Activated naive CD4-positive, alpha-beta T cell treated with anti-CD3 and anti-CD28 coated beads for 36 hours (primary cell): ENCODE measurements around the gene CYB5D1. TPM values are rescaled to one million over a fixed set of nuclear protein-coding genes. Genes with fewer than 3 reads are reported as not detected.

Experiments
- CTCF ChIA-PET: fragments of 350-600 bp; sonication (Branson Sonifier 250); formaldehyde crosslinking; loops from one replicate; lab custom pipeline; 2021; ENCODE audit warnings: antibody characterized with exemption; lab: Charles Lee
- DNase-seq: peaks from one replicate; pipeline ENCODE4 v3.0.0-alpha.2; 2020
- H3K27ac Mint-ChIP-seq: one replicate; pipeline ENCODE4 v1.8.0; 2021; ENCODE audit warnings: mild to moderate bottlenecking, mixed read lengths
- H3K27me3 Mint-ChIP-seq: one replicate; pipeline ENCODE4 v1.8.0; 2021; ENCODE audit warnings: low read depth, mixed read lengths
- H3K36me3 Mint-ChIP-seq: one replicate; pipeline ENCODE4 v1.8.0; 2021; ENCODE audit warnings: low read depth, mixed read lengths
- H3K4me1 Mint-ChIP-seq: one replicate; pipeline ENCODE4 v1.8.0; 2021; ENCODE audit warnings: low read depth, mixed read lengths
- H3K4me3 Mint-ChIP-seq: one replicate; pipeline ENCODE4 v1.8.0; 2021; ENCODE audit warnings: mild to moderate bottlenecking, moderate library complexity, mixed read lengths
- H3K9me3 Mint-ChIP-seq: one replicate; pipeline ENCODE4 v1.8.0; 2021; ENCODE audit warnings: mixed read lengths
- intact Hi-C: fragments of 100-400 bp; cut with micrococcal nuclease; formaldehyde crosslinking; loops from one replicate; pipeline ENCODE4 v1.15.1; 2023
- total RNA-seq, 2 experiments: library from RNA; stranded (reverse); gene quantifications; one replicate each; pipeline ENCODE4 v1.2.3, GENCODE V29; 2021

The CYB5D1 gene
- total RNA-seq, 2 experiments from 2014 or later = 6.1 to 6.5 TPM

DNA sequence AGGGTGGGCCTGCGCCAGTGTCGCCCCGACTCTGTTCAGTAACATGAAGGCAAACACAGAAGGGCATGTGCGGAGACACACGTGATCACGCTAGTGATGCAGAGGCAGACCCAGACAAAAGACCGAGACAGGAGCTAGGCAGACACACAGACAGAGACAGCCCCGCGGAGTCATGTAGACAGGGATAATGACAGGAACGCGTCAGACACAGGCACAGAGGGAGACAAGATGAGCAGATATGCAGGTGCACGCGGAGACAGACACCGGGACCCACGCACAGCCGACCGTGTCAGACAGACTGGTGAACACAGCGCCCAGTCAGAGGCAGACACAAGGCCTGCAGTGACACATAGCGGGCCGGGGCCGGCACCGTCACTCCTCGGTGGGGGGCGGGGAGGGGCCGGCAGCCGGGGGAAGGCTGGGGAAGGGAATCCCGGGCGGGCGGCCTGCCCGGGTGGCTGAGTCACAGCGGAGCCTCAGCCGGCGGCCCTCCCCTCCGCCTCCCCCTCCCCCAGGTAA, 16.3 kb upstream of the CYB5D1 start:
- Mint-ChIP-seq H3K4me3 (peak overlapping the region; percentile 89), H3K36me3 (peaks cover 9% of the 10 kb centered on the region), H3K27me3 (no peaks in the 10 kb centered on the region), H3K9me3 (no peaks in the 10 kb centered on the region), H3K4me1 (peaks cover 55% of the 10 kb centered on the region), H3K27ac (peak overlapping the region; percentile 99)
- CTCF ChIA-PET = interaction anchor here (0.8 to 2.3 kb wide), 7 partner anchors 10 to 149 kb away, joined by 3 to 9 read pairs (median 4); partner anchors contain the start of gene NAA38
- intact Hi-C loops = loop anchor here (5.0 to 10.0 kb wide), 8 partner anchors 224 to 604 kb away; partner anchors contain the start of genes ACAP1, CTDNEP1, EIF5A and ELP5
- DNase-seq = peak; percentile 95

DNA sequence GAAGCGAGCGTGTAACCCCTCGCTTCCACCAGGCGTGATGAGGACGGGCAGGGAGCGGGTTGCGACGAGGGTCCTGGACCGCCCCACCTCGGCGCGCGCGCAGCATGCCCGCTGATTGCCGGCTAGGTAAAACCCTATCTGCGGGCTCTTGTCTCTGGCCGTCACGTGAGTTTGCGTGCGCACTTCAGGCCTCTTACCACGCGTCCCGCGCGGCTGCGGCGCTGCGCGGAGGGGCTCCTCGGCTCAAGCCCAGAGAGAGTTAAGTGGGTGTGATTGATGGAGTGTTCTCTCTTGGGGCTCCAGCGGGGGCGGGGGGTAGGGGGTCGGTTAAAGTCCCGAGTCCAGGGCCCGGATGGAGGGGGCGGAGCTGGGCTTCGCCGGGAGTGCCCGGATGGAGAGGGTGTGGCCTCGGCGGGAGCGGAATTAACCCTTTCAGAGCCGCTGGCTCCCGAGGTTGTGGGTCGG, 15.9 kb upstream of the CYB5D1 start:
- H3K27ac Mint-ChIP-seq = peak overlapping the region; percentile 99
- CTCF ChIA-PET = interaction anchor here (0.8 to 2.3 kb wide), 4 partner anchors 9 to 148 kb away, joined by 3 to 9 read pairs (median 4); no protein-coding TSS in a partner anchor
- DNase-seq = peak; percentile 84
- intact Hi-C loops = loop anchor here (1.0 to 10.0 kb wide), 17 partner anchors 9 to 605 kb away; partner anchors contain the start of genes ACAP1, ALOXE3, CTC1 and CTDNEP1
- no peaks in the 10 kb centered on the region for H3K9me3 Mint-ChIP-seq
- no peaks in the 10 kb centered on the region for H3K27me3 Mint-ChIP-seq
- peaks cover 11% of the 10 kb centered on the region for H3K36me3 Mint-ChIP-seq
- peak overlapping the region; percentile 89 for H3K4me3 Mint-ChIP-seq
- H3K4me1 Mint-ChIP-seq = peaks cover 55% of the 10 kb centered on the region

DNA sequence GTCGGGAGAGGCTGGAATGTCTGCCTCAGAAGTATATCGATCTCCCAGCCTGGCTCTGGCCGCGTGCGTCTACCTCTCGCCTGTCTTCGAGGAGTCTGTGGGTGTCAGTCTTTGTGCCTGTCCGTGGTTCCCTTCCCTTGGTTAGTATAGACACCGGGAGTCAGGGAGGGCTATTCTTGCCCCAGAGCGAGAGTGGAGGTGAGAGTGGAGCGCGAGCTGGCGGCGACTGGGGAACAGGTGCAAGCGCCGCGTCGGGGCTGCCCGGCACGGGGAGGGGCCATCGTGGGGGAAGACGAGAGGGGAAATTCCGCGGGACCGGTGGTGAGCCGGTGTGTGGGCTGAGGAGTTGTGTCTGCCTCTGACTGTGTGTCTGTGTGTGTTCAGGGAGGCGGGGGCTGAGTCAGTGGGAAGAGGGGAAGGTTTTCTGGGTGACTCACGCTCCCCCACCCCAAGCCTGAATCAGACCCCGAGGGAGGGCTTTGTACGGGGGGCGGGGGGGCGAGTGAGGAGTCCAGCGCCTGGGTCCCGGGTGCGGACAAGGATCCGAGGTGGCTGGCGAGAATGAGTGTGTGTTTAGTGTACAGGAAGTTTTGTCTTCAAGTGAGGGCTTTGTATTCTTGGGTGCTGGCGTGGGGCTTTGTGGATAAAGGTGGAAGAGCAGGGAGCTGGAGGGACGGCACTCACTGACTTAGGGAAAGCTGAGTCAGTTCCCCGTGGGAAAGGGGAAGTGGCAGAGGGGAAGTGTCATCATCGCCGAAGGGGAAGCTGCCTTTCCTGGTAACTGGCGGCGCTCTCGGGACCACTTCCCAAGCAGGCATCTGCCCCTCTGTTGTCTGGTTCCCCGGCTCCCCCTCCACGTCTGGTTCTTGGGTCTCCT, 15.2 kb upstream of the CYB5D1 start:
- H3K4me1 Mint-ChIP-seq = peaks cover 53% of the 10 kb centered on the region
- peak; percentile 96 for DNase-seq
- peaks cover 12% of the 10 kb centered on the region for H3K36me3 Mint-ChIP-seq
- intact Hi-C loops = loop anchor here (1.0 to 10.0 kb wide), 17 partner anchors 9 to 605 kb away; partner anchors contain the start of genes ACAP1, ALOXE3, CTC1 and CTDNEP1
- peak overlapping the region; percentile 89 for H3K4me3 Mint-ChIP-seq
- peak overlapping the region; percentile 99 for H3K27ac Mint-ChIP-seq
- H3K27me3 Mint-ChIP-seq = no peaks in the 10 kb centered on the region
- H3K9me3 Mint-ChIP-seq = no peaks in the 10 kb centered on the region
- CTCF ChIA-PET = interaction anchor here (0.8 to 2.3 kb wide), 4 partner anchors 8 to 148 kb away, joined by 3 to 9 read pairs (median 3); no protein-coding TSS in a partner anchor

DNA sequence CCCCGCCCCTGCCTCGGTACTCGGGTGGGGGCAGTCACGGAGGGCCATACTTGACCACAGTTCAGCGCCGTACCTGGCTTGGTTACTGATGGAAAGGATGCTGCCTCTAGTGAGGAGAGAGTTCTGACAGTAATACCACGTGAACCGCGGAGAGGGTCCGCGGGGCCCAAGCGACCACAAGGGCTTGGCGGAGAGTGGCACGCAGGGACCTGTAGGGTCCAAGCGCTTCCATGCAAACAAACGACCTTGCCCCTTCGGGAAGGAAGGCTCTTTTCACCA, 14.6 kb upstream of the CYB5D1 start:
- H3K4me3 Mint-ChIP-seq = peak overlapping the region; percentile 89
- CTCF ChIA-PET = interaction anchor here (0.8 to 2.3 kb wide), 2 partner anchors 8 to 81 kb away, joined by 3 to 9 read pairs; no protein-coding TSS in a partner anchor
- H3K4me1 Mint-ChIP-seq = peaks cover 53% of the 10 kb centered on the region
- intact Hi-C loops = loop anchor here (2.0 to 10.0 kb wide), 14 partner anchors 156 to 606 kb away; partner anchors contain the start of genes ACAP1, ALOXE3, CTC1 and CTDNEP1
- H3K27ac Mint-ChIP-seq = peak overlapping the region; percentile 99
- DNase-seq = no peak
- peaks cover 13% of the 10 kb centered on the region for H3K36me3 Mint-ChIP-seq
- no peaks in the 10 kb centered on the region for H3K27me3 Mint-ChIP-seq
- no peaks in the 10 kb centered on the region for H3K9me3 Mint-ChIP-seq

DNA sequence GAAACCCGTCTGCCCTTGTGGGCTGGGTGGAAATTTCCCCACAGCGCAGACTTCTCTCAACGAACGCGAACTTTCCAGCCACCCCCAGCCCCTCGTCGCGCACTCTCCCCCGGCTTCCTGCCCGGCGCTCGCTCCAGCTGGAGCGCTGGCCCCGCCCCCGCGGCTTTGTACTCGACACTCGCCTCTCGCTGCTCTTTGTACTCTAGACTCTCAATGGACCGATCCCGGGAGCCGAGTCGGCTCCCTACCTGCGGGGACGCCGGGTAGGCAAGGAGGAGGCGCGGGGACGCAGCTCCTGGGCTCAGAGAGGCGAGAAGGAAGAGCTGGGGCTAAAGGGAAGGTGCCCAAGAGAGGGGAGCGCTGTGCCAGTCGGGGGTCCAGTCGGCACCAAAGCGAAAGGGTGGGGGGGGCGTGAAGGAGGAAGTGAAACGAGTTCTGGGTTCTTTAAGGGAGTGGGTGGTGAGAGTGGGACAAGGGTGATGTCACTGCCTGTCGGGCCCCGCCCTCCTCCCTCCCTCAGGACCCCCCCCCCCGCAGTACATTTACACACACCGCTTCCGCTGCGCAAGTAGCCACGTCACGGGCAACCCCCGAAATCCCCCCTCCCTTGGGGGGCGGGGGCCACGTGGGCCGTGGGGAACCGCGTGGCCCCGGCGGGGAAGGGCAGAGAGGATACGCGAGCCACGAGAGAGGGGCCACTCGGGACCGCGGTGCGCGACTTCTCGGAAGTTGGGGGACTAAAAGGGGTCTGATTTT, 14.1 kb upstream of the CYB5D1 start:
- Mint-ChIP-seq H3K27ac (peak overlapping the region; percentile 99), H3K4me1 (peaks cover 52% of the 10 kb centered on the region), H3K9me3 (no peaks in the 10 kb centered on the region), H3K36me3 (peaks cover 13% of the 10 kb centered on the region), H3K27me3 (no peaks in the 10 kb centered on the region), H3K4me3 (peak overlapping the region; percentile 89)
- intact Hi-C loops = loop anchor here (1.0 to 10.0 kb wide), 17 partner anchors 8 to 606 kb away; partner anchors contain the start of genes ACAP1, ALOXE3, CTC1 and CTDNEP1
- CTCF ChIA-PET = interaction anchor here (0.7 to 2.3 kb wide), 2 partner anchors 7 to 9 kb away, joined by 3 to 9 read pairs; no protein-coding TSS in a partner anchor
- DNase-seq = peak; percentile 87

DNA sequence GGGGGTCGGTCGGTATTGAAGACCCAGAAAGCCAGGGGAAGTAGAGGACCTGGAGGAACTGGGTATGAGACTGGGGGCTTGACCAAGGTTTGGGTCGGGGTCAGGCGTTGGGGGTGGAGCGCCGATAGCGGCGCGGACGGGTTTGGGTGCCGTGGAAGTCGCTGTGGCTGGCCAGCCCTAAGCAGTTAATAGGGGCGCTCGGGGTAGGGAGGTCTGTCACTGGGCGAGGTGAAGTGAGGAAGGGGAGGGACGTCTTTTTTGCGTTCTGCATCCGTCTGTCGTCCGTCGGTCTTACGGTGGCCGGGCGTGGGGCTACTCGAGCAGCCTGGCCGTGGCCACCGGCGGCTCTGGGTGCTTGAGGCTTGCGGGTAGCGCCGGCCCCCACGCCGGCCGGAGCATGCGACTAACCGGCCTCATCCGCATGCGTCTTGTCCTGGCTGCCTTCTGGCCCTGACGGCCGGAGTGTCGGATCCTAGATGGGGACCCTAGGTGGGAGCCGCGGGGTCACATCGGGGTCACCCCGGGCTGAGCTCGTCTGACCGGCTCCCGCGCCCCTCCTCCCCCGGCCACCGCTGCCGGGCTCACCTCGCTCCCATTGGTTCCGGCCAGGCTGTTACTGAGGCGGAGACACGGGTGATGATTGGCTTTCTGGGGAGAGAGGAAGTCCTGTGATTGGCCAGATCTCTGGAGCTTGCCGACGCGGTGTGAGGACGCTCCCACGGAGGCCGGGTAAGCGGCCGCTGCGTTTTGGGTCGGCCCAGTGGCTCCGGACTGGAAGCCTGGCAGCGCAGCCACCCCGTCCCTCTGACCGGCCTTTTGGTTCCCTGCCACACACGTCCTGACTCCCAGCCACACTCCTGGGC, 13.3 kb upstream of the CYB5D1 start:
- Mint-ChIP-seq H3K36me3 (peaks cover 13% of the 10 kb centered on the region), H3K4me3 (peak overlapping the region; percentile 89), H3K27ac (peak overlapping the region; percentile 99), H3K4me1 (peaks cover 46% of the 10 kb centered on the region), H3K9me3 (no peaks in the 10 kb centered on the region), H3K27me3 (no peaks in the 10 kb centered on the region)
- CTCF ChIA-PET = interaction anchor here (0.7 to 2.4 kb wide), 10 partner anchors 9 to 146 kb away, joined by 3 to 20 read pairs (median 4); no protein-coding TSS in a partner anchor
- intact Hi-C loops = loop anchor here (1.0 to 10.0 kb wide), 11 partner anchors 9 to 607 kb away; partner anchors contain the start of genes ACAP1, CTDNEP1, EIF5A and ELP5
- DNase-seq = peak; percentile 90

DNA sequence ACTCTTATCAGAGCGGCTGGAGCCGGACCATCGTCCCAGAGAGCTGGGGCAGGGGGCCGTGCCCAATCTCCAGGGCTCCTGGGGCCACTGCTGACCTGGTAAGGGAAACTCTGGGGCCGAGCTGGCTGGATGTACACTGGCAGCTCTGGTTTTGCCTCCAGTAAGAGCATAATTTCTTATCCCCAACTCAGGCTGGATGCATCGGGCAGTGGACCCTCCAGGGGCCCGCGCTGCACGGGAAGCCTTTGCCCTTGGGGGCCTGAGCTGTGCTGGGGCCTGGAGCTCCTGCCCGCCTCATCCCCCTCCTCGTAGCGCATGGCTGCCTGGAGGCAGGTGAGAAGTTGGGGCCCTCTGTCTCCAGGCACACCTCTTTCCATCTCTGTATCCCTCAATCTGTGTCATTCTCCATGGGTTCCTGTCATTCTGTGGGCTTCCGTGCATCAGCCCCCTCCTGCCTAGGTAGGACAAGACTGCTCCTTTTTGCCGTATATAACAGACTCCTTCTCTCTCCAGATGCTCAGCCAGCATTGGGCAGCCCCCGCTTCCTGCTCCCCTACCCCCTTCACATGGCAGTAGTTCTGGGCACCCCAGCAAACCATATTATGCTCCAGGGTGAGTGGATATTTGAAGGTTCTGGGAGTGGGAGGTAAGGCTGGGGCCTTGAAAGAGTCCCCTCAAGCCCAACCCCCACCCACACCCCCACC, 12.3 kb upstream of the CYB5D1 start:
- H3K27me3 Mint-ChIP-seq = no peaks in the 10 kb centered on the region
- peak overlapping the region; percentile 89 for H3K4me3 Mint-ChIP-seq
- no peak for DNase-seq
- intact Hi-C loops = loop anchor here (10.0 kb wide), 1 partner anchor 511 kb away; the partner anchor contains the start of gene ACAP1
- peaks cover 19% of the 10 kb centered on the region for H3K36me3 Mint-ChIP-seq
- H3K27ac Mint-ChIP-seq = peak overlapping the region; percentile 99
- no peaks in the 10 kb centered on the region for H3K9me3 Mint-ChIP-seq
- peaks cover 46% of the 10 kb centered on the region for H3K4me1 Mint-ChIP-seq
- CTCF ChIA-PET = interaction anchor here (0.9 to 2.4 kb wide), 9 partner anchors 10 to 145 kb away, joined by 3 to 20 read pairs (median 5); no protein-coding TSS in a partner anchor

DNA sequence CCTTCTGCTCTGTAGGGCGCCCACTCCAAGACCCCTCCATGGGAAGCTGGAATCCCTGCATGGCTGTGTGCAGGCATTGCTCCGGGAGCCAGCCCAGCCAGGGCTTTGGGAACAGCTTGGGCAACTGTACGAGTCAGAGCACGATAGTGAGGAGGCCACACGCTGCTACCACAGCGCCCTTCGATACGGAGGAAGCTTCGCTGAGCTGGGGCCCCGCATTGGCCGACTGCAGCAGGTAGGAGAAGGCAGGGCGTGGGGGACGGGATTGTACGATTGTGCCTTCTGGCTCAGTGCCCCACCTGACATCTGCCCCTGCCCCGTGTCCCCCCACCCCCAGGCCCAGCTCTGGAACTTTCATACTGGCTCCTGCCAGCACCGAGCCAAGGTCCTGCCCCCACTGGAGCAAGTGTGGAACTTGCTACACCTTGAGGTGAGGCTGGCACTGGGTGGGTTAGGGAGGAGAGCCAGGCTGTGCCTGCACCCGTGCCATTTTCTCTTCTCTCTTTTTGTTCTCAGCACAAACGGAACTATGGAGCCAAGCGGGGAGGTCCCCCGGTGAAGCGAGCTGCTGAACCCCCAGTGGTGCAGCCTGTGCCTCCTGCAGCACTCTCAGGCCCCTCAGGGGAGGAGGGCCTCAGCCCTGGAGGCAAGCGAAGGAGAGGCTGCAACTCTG, 11.6 kb upstream of the CYB5D1 start:
- Mint-ChIP-seq H3K4me1 (peaks cover 46% of the 10 kb centered on the region), H3K4me3 (peak overlapping the region; percentile 89), H3K9me3 (no peaks in the 10 kb centered on the region), H3K27ac (peak overlapping the region; percentile 66), H3K36me3 (peaks cover 23% of the 10 kb centered on the region), H3K27me3 (no peaks in the 10 kb centered on the region)
- CTCF ChIA-PET = interaction anchor here (1.8 to 2.4 kb wide), 2 partner anchors 11 to 23 kb away, joined by 8 to 20 read pairs; no protein-coding TSS in a partner anchor
- DNase-seq = no peak
- intact Hi-C loops = loop anchor here (10.0 kb wide), 1 partner anchor 511 kb away; the partner anchor contains the start of gene ACAP1

DNA sequence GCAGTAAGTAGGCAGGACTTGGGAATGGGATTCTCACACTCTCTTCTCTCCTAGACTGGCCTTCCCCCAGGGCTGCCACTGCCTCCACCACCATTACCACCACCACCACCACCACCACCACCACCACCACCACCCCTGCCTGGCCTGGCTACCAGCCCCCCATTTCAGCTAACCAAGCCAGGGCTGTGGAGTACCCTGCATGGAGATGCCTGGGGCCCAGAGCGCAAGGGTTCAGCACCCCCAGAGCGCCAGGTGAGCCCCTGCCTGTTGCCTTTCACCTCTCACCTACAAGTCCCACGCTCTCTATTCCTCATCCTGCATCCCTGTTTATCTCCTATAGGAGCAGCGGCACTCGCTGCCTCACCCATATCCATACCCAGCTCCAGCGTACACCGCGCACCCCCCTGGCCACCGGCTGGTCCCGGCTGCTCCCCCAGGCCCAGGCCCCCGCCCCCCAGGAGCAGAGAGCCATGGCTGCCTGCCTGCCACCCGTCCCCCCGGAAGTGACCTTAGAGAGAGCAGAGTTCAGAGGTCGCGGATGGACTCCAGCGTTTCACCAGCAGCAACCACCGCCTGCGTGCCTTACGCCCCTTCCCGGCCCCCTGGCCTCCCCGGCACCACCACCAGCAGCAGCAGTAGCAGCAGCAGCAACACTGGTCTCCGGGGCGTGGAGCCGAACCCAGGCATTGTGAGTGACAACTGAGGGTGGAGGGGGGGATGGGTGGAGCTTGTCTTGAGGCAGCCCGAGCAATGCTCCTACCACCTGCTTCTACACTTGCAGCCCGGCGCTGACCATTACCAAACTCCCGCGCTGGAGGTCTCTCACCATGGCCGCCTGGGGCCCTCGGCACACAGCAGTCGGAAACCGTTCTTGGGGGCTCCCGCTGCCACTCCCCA, 10.8 kb upstream of the CYB5D1 start:
- intact Hi-C loops = loop anchor here (10.0 kb wide), 1 partner anchor 512 kb away; the partner anchor contains the start of gene ACAP1
- no peak for DNase-seq
- H3K36me3 Mint-ChIP-seq = peaks cover 30% of the 10 kb centered on the region
- peak overlapping the region; percentile 66 for H3K27ac Mint-ChIP-seq
- CTCF ChIA-PET = interaction anchor here (0.9 to 2.4 kb wide), 2 partner anchors 12 kb away, joined by 3 to 20 read pairs; no protein-coding TSS in a partner anchor
- H3K9me3 Mint-ChIP-seq = no peaks in the 10 kb centered on the region
- H3K27me3 Mint-ChIP-seq = no peaks in the 10 kb centered on the region
- H3K4me1 Mint-ChIP-seq = peaks cover 51% of the 10 kb centered on the region
- peak overlapping the region; percentile 61 for H3K4me3 Mint-ChIP-seq
